Upper lobe of right lung (tissue), 1 donor: Measurements from ENCODE around the gene INPP1. TPM values are rescaled to one million over a fixed set of nuclear protein-coding genes. Genes with fewer than 3 reads are reported as not detected.

ENCODE experiments used
- ATAC-seq: fragments of 200-7000 bp; cut with Tn5 transposase; one replicate; pipeline ENCODE4 v1.9.1; 2020; ENCODE audit warnings: mild to moderate bottlenecking, moderate library complexity
- DNase-seq: peaks from one replicate; pipeline ENCODE4 v3.0.0-alpha.2; 2020
- H3K27ac ChIP-seq: fragments of 200-600 bp; one replicate; pipeline ENCODE4 v1.8.0; 2022
- H3K27me3 ChIP-seq: fragments of 200-600 bp; one replicate; pipeline ENCODE4 v1.8.0; 2022; ENCODE audit warnings: mild to moderate bottlenecking
- H3K36me3 ChIP-seq: fragments of 200-600 bp; one replicate; pipeline ENCODE4 v1.8.0; 2022
- H3K4me1 ChIP-seq: fragments of 200-600 bp; one replicate; pipeline ENCODE4 v1.8.0; 2022
- H3K4me3 ChIP-seq: fragments of 200-600 bp; one replicate; pipeline ENCODE4 v1.8.0; 2022; ENCODE audit warnings: mild to moderate bottlenecking
- H3K9me3 ChIP-seq: fragments of 200-600 bp; one replicate; pipeline ENCODE4 v1.8.0; 2022
- intact Hi-C: fragments of 100-400 bp; cut with DNase I; formaldehyde crosslinking; loops from one replicate; pipeline ENCODE4 v1.11.0; 2022
- total RNA-seq: library from RNA; stranded (reverse); fragmentation: NEBNext Ultra II Directional; extraction: Animal tissue kit (Norgen Biotek cat#: 25700); gene quantifications from one replicate; pipeline ENCODE4 v1.2.1, GENCODE V29; 2021
- TF ChIP-seq, protein P1 (sequence below): fragments of 200-600 bp; IDR thresholded peaks from one replicate; pipeline ENCODE4 v1.8.0; 2022; ENCODE audit warnings: antibody characterized with exemption
- donor health status: DM: no; HTN: yes; CAD: no; lungs with severe emphysema.

Gene INPP1
- total RNA-seq, 1 donor from 2014 or later, result 38.1 TPM

DNA sequence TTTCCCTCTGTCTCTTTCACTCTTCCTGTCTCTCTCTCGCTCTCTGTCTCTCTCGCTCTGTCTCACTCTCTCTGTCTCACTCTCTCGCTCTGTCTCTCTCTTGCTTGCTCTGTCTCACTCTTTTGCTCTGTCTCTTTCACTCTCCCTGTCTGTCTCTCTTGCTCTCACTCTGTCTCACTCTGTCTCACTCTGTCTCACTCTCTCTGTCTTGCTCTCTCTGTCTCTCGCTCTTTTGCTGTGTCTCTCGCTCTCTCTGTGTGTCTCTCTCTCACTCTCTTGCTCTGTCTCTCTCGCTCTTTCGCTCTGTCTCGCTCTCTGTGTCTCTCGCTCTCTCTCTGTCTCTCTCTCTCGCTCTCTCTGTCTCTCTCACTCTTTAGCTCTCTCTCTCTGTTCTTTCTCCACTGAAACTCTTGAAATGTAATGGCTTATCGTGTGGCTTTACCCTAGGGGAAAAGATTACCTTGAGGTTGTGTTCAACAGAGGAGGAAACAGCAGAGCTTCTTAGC, 22.9 kb downstream of the INPP1 start:
- DNase-seq, result no peak
- no peak overlapping the region for H3K27ac ChIP-seq
- ATAC-seq, result no peak
- no peaks in the 10 kb centered on the region for H3K4me1 ChIP-seq
- no peak overlapping the region for H3K4me3 ChIP-seq
- H3K27me3 ChIP-seq, result no peaks in the 10 kb centered on the region
- peaks cover 47% of the 10 kb centered on the region for H3K36me3 ChIP-seq
- TF ChIP-seq, protein P1, sequence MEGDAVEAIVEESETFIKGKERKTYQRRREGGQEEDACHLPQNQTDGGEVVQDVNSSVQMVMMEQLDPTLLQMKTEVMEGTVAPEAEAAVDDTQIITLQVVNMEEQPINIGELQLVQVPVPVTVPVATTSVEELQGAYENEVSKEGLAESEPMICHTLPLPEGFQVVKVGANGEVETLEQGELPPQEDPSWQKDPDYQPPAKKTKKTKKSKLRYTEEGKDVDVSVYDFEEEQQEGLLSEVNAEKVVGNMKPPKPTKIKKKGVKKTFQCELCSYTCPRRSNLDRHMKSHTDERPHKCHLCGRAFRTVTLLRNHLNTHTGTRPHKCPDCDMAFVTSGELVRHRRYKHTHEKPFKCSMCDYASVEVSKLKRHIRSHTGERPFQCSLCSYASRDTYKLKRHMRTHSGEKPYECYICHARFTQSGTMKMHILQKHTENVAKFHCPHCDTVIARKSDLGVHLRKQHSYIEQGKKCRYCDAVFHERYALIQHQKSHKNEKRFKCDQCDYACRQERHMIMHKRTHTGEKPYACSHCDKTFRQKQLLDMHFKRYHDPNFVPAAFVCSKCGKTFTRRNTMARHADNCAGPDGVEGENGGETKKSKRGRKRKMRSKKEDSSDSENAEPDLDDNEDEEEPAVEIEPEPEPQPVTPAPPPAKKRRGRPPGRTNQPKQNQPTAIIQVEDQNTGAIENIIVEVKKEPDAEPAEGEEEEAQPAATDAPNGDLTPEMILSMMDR, result no peak
- intact Hi-C loops, result no loop called here
- H3K9me3 ChIP-seq, result no peaks in the 10 kb centered on the region

DNA sequence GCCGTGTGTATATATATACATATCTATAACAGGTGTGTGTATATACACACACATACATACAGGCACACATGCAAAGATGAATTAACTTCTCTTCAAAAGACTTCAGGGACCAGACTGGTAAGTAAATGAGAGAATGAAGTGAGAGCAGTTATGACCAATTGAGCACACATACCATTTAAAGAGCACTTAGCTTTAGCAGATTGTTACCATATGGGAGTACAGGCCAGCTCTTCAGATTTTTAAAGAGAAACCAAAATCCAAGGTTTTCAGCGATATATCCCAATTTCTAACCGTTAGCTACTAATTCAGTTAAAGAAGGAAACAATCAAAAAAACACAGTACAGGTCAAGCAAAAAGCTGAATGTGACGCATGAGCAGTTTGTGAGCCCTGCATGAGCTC, 23.7 kb downstream of the INPP1 start:
- no peaks in the 10 kb centered on the region for H3K9me3 ChIP-seq
- H3K36me3 ChIP-seq, result peaks cover 50% of the 10 kb centered on the region
- H3K27ac ChIP-seq, result no peak overlapping the region
- ATAC-seq (no peak), DNase-seq (no peak)
- H3K27me3 ChIP-seq, result no peaks in the 10 kb centered on the region
- H3K4me1 ChIP-seq, result no peaks in the 10 kb centered on the region
- no peak overlapping the region for H3K4me3 ChIP-seq
- intact Hi-C loops, result no loop called here
- TF ChIP-seq, protein P1, result no peak

DNA sequence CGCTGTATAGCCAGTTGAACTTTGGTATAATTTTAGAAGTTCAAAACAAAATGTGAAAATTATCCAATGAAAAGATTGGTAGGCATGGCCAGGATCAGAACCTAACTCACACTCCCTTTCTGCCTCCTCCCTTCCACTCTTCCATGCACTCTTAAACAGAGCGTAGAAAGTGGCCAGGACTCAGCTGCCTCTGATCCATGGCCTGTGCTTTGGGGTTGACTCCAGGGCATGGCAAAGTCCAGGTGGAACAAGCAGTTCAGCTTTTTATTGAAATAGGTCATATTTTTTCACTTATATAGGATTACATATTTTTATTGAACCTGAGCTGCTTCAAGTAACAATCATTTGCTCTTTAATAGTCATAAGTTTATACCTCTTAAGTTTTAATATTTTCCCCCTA, 26.2 kb downstream of the INPP1 start:
- intact Hi-C loops, result no loop called here
- no peak for ATAC-seq
- no peaks in the 10 kb centered on the region for H3K4me1 ChIP-seq
- no peaks in the 10 kb centered on the region for H3K9me3 ChIP-seq
- DNase-seq, result no peak
- H3K4me3 ChIP-seq, result no peak overlapping the region
- no peak overlapping the region for H3K27ac ChIP-seq
- H3K36me3 ChIP-seq, result peaks cover 42% of the 10 kb centered on the region
- H3K27me3 ChIP-seq, result no peaks in the 10 kb centered on the region
- TF ChIP-seq, protein P1, result no peak

DNA sequence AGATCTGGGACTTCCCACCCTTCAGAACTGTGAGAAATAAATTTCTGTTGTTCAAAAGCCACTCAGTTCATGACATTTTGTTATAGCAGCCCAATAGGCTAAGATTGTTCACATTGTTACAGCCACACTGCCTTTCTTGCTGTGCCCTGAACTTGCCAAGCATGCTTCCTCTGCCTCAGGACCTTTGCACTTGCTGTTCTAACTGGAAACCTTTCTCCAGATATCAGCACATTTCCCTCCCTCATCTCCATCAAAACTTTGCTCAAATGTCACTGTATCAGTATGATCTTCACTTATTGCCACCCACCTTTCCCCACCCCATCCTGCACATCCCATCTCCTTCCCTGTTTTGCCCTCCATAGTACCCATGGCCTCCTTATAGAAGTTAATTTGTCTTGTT, 32.7 kb downstream of the INPP1 start:
- DNase-seq, result no peak
- Histone ChIP-seq H3K4me1 (no peaks in the 10 kb centered on the region), H3K4me3 (no peak overlapping the region), H3K36me3 (peaks cover 5% of the 10 kb centered on the region), H3K9me3 (no peaks in the 10 kb centered on the region), H3K27ac (no peak overlapping the region), H3K27me3 (no peaks in the 10 kb centered on the region)
- TF ChIP-seq, protein P1, result no peak
- no peak for ATAC-seq
- intact Hi-C loops, result no loop called here

DNA sequence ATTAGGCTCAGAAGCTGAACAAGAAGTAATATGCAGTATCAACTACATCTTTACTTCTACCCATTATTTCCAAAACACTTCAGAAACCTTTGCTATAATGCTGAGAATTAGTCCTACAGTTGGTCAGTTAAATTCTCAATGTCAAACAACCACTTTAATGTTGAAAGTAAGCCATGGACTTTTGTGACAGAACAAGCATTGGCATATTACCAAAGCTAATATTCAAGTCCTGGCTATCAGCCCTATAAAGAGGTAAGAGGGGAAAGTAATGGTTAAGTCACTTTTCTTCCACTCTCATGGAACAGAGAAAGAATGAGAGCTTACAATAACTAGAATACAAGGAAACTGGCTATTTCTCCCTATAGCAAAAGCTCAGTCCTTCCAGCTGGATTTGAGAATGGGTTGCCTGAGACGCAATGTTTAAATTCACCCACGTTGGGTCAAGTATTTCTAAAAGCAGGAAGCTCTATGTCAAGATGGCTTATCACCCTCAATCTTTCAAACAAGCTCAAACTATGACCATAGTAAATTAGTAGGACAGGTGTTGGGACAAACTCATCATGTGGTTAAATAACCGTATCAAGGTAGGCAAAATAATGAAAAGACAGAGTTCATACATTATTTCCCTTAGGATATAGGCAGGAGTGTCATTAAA, 33.3 kb downstream of the INPP1 start:
- Histone ChIP-seq H3K27ac (no peak overlapping the region), H3K27me3 (no peaks in the 10 kb centered on the region), H3K4me1 (no peaks in the 10 kb centered on the region), H3K9me3 (no peaks in the 10 kb centered on the region), H3K4me3 (no peak overlapping the region), H3K36me3 (no peaks in the 10 kb centered on the region)
- DNase-seq (no peak), ATAC-seq (no peak)
- intact Hi-C loops, result no loop called here
- TF ChIP-seq, protein P1, result no peak

DNA sequence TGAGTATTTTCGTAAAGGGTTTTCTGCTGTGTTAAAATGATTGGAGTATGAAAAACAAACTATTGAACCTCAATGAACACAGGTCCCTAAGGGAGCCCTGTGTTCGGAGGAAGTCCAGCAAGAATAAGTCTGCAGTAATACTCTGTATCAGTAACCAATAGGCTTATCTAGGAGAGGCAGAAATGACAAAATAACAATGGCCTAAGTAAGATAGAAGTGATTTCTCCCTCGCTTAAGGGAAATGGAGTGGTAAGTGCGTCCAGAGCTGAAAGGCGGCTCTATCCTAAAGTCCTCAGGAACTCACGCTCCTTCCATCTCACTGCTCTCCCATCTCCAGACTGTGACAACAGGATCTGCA, 35.5 kb downstream of the INPP1 start:
- intact Hi-C loops, result no loop called here
- no peak for DNase-seq
- no peaks in the 10 kb centered on the region for H3K9me3 ChIP-seq
- H3K4me3 ChIP-seq, result no peak overlapping the region
- no peaks in the 10 kb centered on the region for H3K27me3 ChIP-seq
- ATAC-seq, result no peak
- no peaks in the 10 kb centered on the region for H3K4me1 ChIP-seq
- H3K36me3 ChIP-seq, result no peaks in the 10 kb centered on the region
- TF ChIP-seq, protein P1, result no peak
- H3K27ac ChIP-seq, result no peak overlapping the region
